Measurements from ENCODE around the gene DPM1.

The DPM1 gene

GRCh38 chr20:50887576-50887975 is 70.8 kb downstream of the DPM1 start:
- Histone ChIP-seq H3K9ac (no peak overlapping the region), H3K4me3 (IDR thresholded peaks at IDR 0.05; ENCODE audit: insufficient read depth, low read depth, low read length) (no peak overlapping the region), H3K36me3 (ENCODE audit: insufficient read depth) (no peaks in the 10 kb centered on the region; the same call in 1 of the 2 replicates), H3K4me1 (ENCODE audit: low read depth, poor library complexity, severe bottlenecking) (no peaks in the 10 kb centered on the region), H3K27me3 (ENCODE audit: insufficient read depth, low read depth) (no peaks in the 10 kb centered on the region), H3K27ac (no peak overlapping the region), H4K20me1 (ENCODE audit: insufficient read depth) (peaks cover 8% of the 10 kb centered on the region; the same call in 1 of the 2 replicates), H3K79me2 (ENCODE audit: insufficient read depth, low read depth) (peaks cover 4% of the 10 kb centered on the region; the same call in 1 of the 2 replicates), H2AFZ (ENCODE audit: low read depth) (no peak overlapping the region), H3K4me2 (no peak overlapping the region)
- no peak for TF ChIP-seq CTCF (conservative IDR thresholded peaks at IDR 0.05; ENCODE audit: low read depth, low read length)

DNA sequence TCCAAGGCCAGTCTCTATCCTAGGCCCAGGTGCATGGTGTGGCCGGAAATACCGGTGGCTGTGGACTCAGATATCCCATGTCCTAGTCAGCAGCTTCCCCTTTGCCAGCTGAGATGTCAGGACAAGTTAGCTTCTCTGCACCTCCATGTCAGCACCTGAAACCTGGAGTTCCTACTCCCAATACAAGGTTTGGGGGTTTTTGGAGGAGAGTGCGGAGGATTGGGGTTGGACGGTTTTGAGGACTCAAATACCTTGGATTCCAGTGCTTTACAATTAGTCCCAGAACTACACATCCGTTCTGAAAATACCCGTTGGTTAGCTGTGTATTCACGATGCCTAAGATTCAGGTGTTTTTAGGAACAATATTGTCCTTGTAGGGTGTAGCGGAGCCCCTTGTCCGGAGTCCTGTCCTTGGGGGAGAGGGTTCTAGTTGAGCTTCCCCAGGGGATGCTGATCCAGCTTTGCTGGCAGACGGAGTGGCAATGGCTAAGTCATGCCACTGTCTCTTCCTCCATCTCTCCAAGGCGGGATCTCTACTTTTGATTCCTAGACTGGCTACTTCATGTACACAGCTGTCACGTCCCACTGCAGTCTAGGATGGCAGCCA is 72.0 kb downstream of the DPM1 start:
- no peak overlapping the region for H3K27ac ChIP-seq
- H3K9ac ChIP-seq: no peak overlapping the region
- no peaks in the 10 kb centered on the region for H3K27me3 ChIP-seq (ENCODE audit: insufficient read depth, low read depth)
- no peak overlapping the region for H3K4me3 ChIP-seq (IDR thresholded peaks at IDR 0.05; ENCODE audit: insufficient read depth, low read depth, low read length)
- no peak overlapping the region for H3K4me2 ChIP-seq
- H3K4me1 ChIP-seq (ENCODE audit: low read depth, poor library complexity, severe bottlenecking): no peaks in the 10 kb centered on the region
- no peak overlapping the region for H2AFZ ChIP-seq (ENCODE audit: low read depth)
- H3K36me3 ChIP-seq (ENCODE audit: insufficient read depth): no peaks in the 10 kb centered on the region
- peaks cover 8% of the 10 kb centered on the region; the same call in 1 of the 2 replicates for H4K20me1 ChIP-seq (ENCODE audit: insufficient read depth)
- TF ChIP-seq CTCF (conservative IDR thresholded peaks at IDR 0.05; ENCODE audit: low read depth, low read length): no peak
- H3K79me2 ChIP-seq (ENCODE audit: insufficient read depth, low read depth): peaks cover 4% of the 10 kb centered on the region; the same call in 1 of the 2 replicates

DNA sequence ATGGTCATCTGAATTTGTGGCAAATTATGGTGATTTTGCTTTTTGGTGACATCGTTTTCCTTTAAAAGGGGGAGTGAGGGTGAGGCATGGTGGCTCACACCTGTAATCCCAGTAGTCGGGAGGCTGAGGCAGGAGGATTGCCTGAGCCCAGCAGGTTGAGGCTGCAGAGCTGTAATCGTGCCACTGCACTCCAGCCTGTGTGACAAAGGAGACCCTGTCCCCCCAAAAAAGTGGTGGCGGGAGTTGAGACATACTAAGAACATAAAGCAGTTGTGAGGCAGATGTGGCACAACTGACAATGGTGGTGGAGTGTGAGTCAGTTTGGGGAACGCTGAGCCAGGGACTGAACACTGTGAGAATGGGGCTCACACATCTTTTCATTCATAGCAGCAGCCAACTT is 72.6 kb downstream of the DPM1 start:
- H3K79me2 ChIP-seq (ENCODE audit: insufficient read depth, low read depth): peaks cover 4% of the 10 kb centered on the region; the same call in 1 of the 2 replicates
- no peak overlapping the region for H3K9ac ChIP-seq
- no peaks in the 10 kb centered on the region for H3K36me3 ChIP-seq (ENCODE audit: insufficient read depth)
- H3K4me1 ChIP-seq (ENCODE audit: low read depth, poor library complexity, severe bottlenecking): no peaks in the 10 kb centered on the region
- no peak overlapping the region for H2AFZ ChIP-seq (ENCODE audit: low read depth)
- H3K27me3 ChIP-seq (ENCODE audit: insufficient read depth, low read depth): no peaks in the 10 kb centered on the region
- peaks cover 8% of the 10 kb centered on the region; the same call in 1 of the 2 replicates for H4K20me1 ChIP-seq (ENCODE audit: insufficient read depth)
- no peak overlapping the region for H3K4me2 ChIP-seq
- TF ChIP-seq CTCF (conservative IDR thresholded peaks at IDR 0.05; ENCODE audit: low read depth, low read length): no peak
- no peak overlapping the region for H3K4me3 ChIP-seq (IDR thresholded peaks at IDR 0.05; ENCODE audit: insufficient read depth, low read depth, low read length)
- no peak overlapping the region for H3K27ac ChIP-seq

DNA sequence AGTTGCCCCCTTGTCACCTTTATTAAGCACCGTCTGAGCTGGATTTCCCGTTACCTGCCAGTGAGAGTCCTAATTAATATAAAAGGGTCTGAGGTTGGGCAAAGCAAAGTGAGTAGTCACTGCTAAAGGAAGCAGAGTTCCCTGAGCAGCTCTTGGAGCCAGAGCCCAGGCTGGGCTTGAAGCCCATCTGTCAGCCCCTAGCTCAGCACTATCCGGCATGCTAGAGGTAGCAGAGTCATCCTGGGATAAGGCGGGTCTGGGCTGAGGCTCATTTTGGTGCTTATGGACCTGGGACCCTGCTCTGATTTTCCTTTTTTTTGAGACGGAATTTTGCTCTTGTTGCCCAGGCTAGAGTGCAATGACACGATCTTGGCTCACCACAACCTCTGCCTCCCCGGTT is 73.3 kb downstream of the DPM1 start:
- Histone ChIP-seq H3K36me3 (ENCODE audit: insufficient read depth) (no peaks in the 10 kb centered on the region), H3K4me2 (no peak overlapping the region), H3K4me1 (ENCODE audit: low read depth, poor library complexity, severe bottlenecking) (no peaks in the 10 kb centered on the region), H3K27ac (no peak overlapping the region), H3K4me3 (IDR thresholded peaks at IDR 0.05; ENCODE audit: insufficient read depth, low read depth, low read length) (no peak overlapping the region), H2AFZ (ENCODE audit: low read depth) (no peak overlapping the region), H4K20me1 (ENCODE audit: insufficient read depth) (peaks cover 8% of the 10 kb centered on the region; the same call in 1 of the 2 replicates), H3K27me3 (ENCODE audit: insufficient read depth, low read depth) (no peaks in the 10 kb centered on the region), H3K9ac (no peak overlapping the region), H3K79me2 (ENCODE audit: insufficient read depth, low read depth) (peaks cover 4% of the 10 kb centered on the region; the same call in 1 of the 2 replicates)
- no peak for TF ChIP-seq CTCF (conservative IDR thresholded peaks at IDR 0.05; ENCODE audit: low read depth, low read length)

Measured in KMS-11 (cell line).